ENCODE results near the gene TRPV2. TPM values are rescaled to one million over a fixed set of nuclear protein-coding genes. Genes with fewer than 3 reads are reported as not detected.

Gene TRPV2
- total RNA-seq, 1 donor from 2014 or later, result 0.26 TPM

- H3K36me3 ChIP-seq (ENCODE audit: control insufficient read depth, insufficient read depth, low read length), result no peaks in the 10 kb centered on the region
- no peak for TF ChIP-seq CTCF (IDR thresholded peaks at IDR 0.05; ENCODE audit: insufficient read depth, low read length, severe bottlenecking)
- H3K4me3 ChIP-seq (ENCODE audit: low read depth, low read length), result no peak overlapping the region
- no peaks in the 10 kb centered on the region for H3K27me3 ChIP-seq (ENCODE audit: control insufficient read depth, insufficient read depth, low read length)
- no peak for DNase-seq (ENCODE audit: low read depth)
- FAIRE-seq, result no peak
Observed at GRCh38 chr17:16425698-16426659, 10.6 kb downstream of the TRPV2 start.

GRCh38 chr17:16427020-16427419 is 11.6 kb downstream of the TRPV2 start:
- Histone ChIP-seq H3K27me3 (ENCODE audit: control insufficient read depth, insufficient read depth, low read length) (no peaks in the 10 kb centered on the region), H3K36me3 (ENCODE audit: control insufficient read depth, insufficient read depth, low read length) (no peaks in the 10 kb centered on the region), H3K4me3 (ENCODE audit: low read depth, low read length) (no peak overlapping the region)
- DNase-seq (ENCODE audit: low read depth) (no peak), FAIRE-seq (no peak)
- TF ChIP-seq CTCF (IDR thresholded peaks at IDR 0.05; ENCODE audit: insufficient read depth, low read length, severe bottlenecking), result no peak

GRCh38 chr17:16428098-16428882 is 12.9 kb downstream of the TRPV2 start:
- DNase-seq (ENCODE audit: low read depth), result peak; percentile 39
- H3K4me3 ChIP-seq (ENCODE audit: low read depth, low read length), result no peak overlapping the region

GRCh38 chr17:16429083-16429482 is 13.7 kb downstream of the TRPV2 start:
- no peak for DNase-seq (ENCODE audit: low read depth)
- H3K36me3 ChIP-seq (ENCODE audit: control insufficient read depth, insufficient read depth, low read length), result no peaks in the 10 kb centered on the region
- no peak overlapping the region for H3K4me3 ChIP-seq (ENCODE audit: low read depth, low read length)
- TF ChIP-seq CTCF (IDR thresholded peaks at IDR 0.05; ENCODE audit: insufficient read depth, low read length, severe bottlenecking), result no peak
- H3K27me3 ChIP-seq (ENCODE audit: control insufficient read depth, insufficient read depth, low read length), result no peaks in the 10 kb centered on the region
- FAIRE-seq, result peak; percentile 52

More at GRCh38 chr17:16428098-16428882, 12.9 kb downstream of the TRPV2 start:
- peak; percentile 83 for TF ChIP-seq CTCF (IDR thresholded peaks at IDR 0.05; ENCODE audit: insufficient read depth, low read length, severe bottlenecking)
- FAIRE-seq, result peak; percentile 50
- H3K36me3 ChIP-seq (ENCODE audit: control insufficient read depth, insufficient read depth, low read length), result no peaks in the 10 kb centered on the region
- H3K27me3 ChIP-seq (ENCODE audit: control insufficient read depth, insufficient read depth, low read length), result no peaks in the 10 kb centered on the region

- TF ChIP-seq CTCF (IDR thresholded peaks at IDR 0.05; ENCODE audit: insufficient read depth, low read length, severe bottlenecking), result no peak
- no peak overlapping the region for H3K4me3 ChIP-seq (ENCODE audit: low read depth, low read length)
- no peak for FAIRE-seq
- no peaks in the 10 kb centered on the region for H3K36me3 ChIP-seq (ENCODE audit: control insufficient read depth, insufficient read depth, low read length)
- H3K27me3 ChIP-seq (ENCODE audit: control insufficient read depth, insufficient read depth, low read length), result no peaks in the 10 kb centered on the region
- DNase-seq (ENCODE audit: low read depth), result no peak
Observed at GRCh38 chr17:16430650-16431049, 15.3 kb downstream of the TRPV2 start.
